ENCODE results near the gene HDAC4. TPM values are rescaled to one million over a fixed set of nuclear protein-coding genes. Genes with fewer than 3 reads are reported as not detected.

Gene HDAC4
- total and polyA plus RNA-seq, 9 of the 15 experiments (the other 6 are each of a cell fraction or from before 2014, with no cell fraction given) = 0.11 to 20.2 (median 4.0) TPM

DNA sequence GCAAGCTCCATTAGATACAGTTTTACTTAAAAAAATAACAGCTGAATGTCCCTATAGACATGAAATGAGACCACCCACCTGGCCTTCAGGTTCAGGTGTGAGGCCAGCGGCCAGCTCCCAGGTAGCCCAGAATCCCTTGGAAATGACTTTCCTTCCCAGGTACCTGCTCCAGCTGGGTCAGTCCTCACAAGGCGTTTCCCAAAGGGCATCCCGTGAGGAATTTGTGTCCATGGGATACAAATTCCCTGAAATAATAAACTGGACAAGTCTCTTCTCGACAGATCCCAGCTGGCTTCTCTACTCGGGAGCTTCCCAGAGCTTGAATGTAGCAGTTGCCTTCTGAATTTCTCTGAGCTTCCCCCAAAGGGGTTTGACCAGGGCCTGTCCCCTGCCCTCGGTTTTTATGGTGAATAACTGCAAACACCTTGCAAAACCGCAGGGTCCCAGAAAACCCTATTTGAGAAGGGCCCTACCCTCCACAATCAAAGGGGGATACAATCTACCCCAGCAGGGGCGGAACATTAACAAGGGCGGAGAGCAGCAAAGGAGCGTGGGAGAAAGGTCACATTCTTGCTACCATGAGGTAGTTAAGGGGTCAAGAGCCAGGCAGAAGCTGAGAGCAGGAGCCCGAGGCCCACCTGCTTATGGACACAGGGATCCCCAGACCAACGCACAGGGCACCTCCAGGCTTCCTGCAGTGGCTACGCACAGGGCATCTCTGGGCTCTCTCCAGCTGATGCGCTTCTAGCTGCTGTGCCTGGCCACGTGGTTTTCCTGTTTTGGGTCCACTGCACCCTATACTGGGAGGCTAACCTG is 107.7 kb downstream of the HDAC4 start:
- no peaks in the 10 kb centered on the region for H3K9me3 ChIP-seq (replicated peaks; ENCODE audit: control insufficient read depth, insufficient read depth, low read depth, low read length)
- ChIA-PET POLR2A (interaction anchor here (1.0 to 1.8 kb wide), 2 partner anchors 10 to 19 kb away, joined by 3 to 9 read pairs; no protein-coding TSS in a partner anchor), CTCF (ENCODE audit: low intra/inter-chr PET ratio) (no interaction called here)
- H4K20me1 ChIP-seq (replicated peaks; ENCODE audit: control insufficient read depth, insufficient read depth, low read length) = no peaks in the 10 kb centered on the region
- TF ChIP-seq ZNF347 (CRISPR knock-in tag; IDR thresholded peaks at IDR 0.05; ENCODE audit: low read depth) (no peak), GTF2F1 (IDR thresholded peaks at IDR 0.05; ENCODE audit: low read depth, low read length) (no peak), KLF6 (CRISPR knock-in tag; IDR thresholded peaks at IDR 0.05; ENCODE audit: borderline replicate concordance) (no peak)
- DNase-seq (ENCODE audit: extremely low read depth in 1 of 4, low spot score in 3 of 4) (no peak), ATAC-seq (no peak), FAIRE-seq (no peak)
- H3K4me1 ChIP-seq (replicated peaks in 1 of 2; ENCODE audit: control insufficient read depth in 2 of 2, insufficient read depth in 2 of 2, low read length in 2 of 2) = peaks cover 47 to 63% of the 10 kb centered on the region in 2 experiments; a peak in 4 of 5 replicates
- in situ Hi-C loops (cut with MboI) = no loop called here
- H3K9me1 ChIP-seq (ENCODE audit: control insufficient read depth, insufficient read depth, low read length) = no peaks in the 10 kb centered on the region
- no TSS peak for BruUV-seq (replicated peaks)
- peak overlapping the region in 1 of 2 experiments; percentile 75; a peak in 1 of 4 replicates for H3K9ac ChIP-seq (ENCODE audit: insufficient read depth in 1 of 2, low read depth in 2 of 2, low read length in 2 of 2)
- no peak overlapping the region for H3K4me3 ChIP-seq
- no peaks in the 10 kb centered on the region for H3K27me3 ChIP-seq (ENCODE audit: control insufficient read depth in 2 of 2, insufficient read depth in 2 of 2, low read length in 2 of 2)
- WGBS (ENCODE audit: insufficient coverage, low coverage, missing lambda C conversion rate) = 73% methylated on average over 11 of the region's 15 CpGs
- no peaks in the 10 kb centered on the region for H3K36me3 ChIP-seq (ENCODE audit: control insufficient read depth, insufficient read depth, low read length)
- H3K4me2 ChIP-seq (ENCODE audit: insufficient read depth, low read length) = no peak overlapping the region
- H3K27ac ChIP-seq (ENCODE audit: extremely low read depth, low read depth, low read length) = peak overlapping the region; percentile 84; the same call in 2 of the 3 replicates
- peaks cover 65% of the 10 kb centered on the region for H3K79me2 ChIP-seq (ENCODE audit: control insufficient read depth, insufficient read depth, low read length)
- H2AFZ ChIP-seq (ENCODE audit: low read depth, low read length) = no peak overlapping the region
- intact Hi-C loops (cut with micrococcal nuclease) = no loop called here

DNA sequence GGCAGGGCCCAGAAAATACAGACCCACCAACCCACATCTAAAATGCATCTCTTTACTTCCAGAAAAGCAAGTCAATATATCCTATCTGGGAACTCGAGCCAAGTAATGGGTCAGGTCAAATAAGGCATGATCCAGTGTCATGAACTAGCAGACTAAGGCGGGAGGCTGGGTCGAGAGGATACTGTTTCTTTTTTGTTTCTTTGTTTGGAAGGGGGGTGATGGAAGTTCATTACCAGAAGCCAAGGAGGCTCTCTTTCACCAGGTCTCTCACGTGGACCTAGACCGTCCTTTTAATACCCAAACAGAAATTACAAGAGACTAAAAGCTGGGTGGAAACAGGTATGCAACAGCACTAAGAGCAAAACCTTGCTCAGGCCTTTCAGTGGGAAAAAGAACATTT is 108.3 kb downstream of the HDAC4 start:
- BruUV-seq (replicated peaks) = no TSS peak
- ChIA-PET CTCF (ENCODE audit: low intra/inter-chr PET ratio) (no interaction called here), POLR2A (no interaction called here)
- Histone ChIP-seq H3K4me1 (replicated peaks in 1 of 2; ENCODE audit: control insufficient read depth in 2 of 2, insufficient read depth in 2 of 2, low read length in 2 of 2) (peaks cover 49 to 60% of the 10 kb centered on the region in 2 experiments; a peak in 4 of 5 replicates), H3K27ac (ENCODE audit: extremely low read depth, low read depth, low read length) (no peak overlapping the region), H3K27me3 (ENCODE audit: control insufficient read depth in 2 of 2, insufficient read depth in 2 of 2, low read length in 2 of 2) (no peaks in the 10 kb centered on the region), H3K9me3 (replicated peaks; ENCODE audit: control insufficient read depth, insufficient read depth, low read depth, low read length) (no peaks in the 10 kb centered on the region), H3K9ac (ENCODE audit: insufficient read depth in 1 of 2, low read depth in 2 of 2, low read length in 2 of 2) (0 out of 4 replicates have a peak overlapping the region, but pooled peaks of 1 of the 2 experiments have one; percentile 9), H3K36me3 (ENCODE audit: control insufficient read depth, insufficient read depth, low read length) (no peaks in the 10 kb centered on the region), H4K20me1 (replicated peaks; ENCODE audit: control insufficient read depth, insufficient read depth, low read length) (no peaks in the 10 kb centered on the region), H3K4me2 (ENCODE audit: insufficient read depth, low read length) (no peak overlapping the region), H2AFZ (ENCODE audit: low read depth, low read length) (no peak overlapping the region), H3K4me3 (no peak overlapping the region), H3K9me1 (ENCODE audit: control insufficient read depth, insufficient read depth, low read length) (no peaks in the 10 kb centered on the region), H3K79me2 (ENCODE audit: control insufficient read depth, insufficient read depth, low read length) (peaks cover 67% of the 10 kb centered on the region)
- whole genome bisulfite sequencing (ENCODE audit: insufficient coverage, low coverage, missing lambda C conversion rate) = 56% methylated on average over 5 of the region's 5 CpGs
- intact Hi-C loops (cut with micrococcal nuclease) (no loop called here), in situ Hi-C loops (cut with MboI) (no loop called here)
- ATAC-seq = no peak
- FAIRE-seq = no peak
- no peak for DNase-seq (ENCODE audit: extremely low read depth in 1 of 4, low spot score in 3 of 4)
- TF ChIP-seq CHD4 (IDR thresholded peaks at IDR 0.05; ENCODE audit: insufficient read depth, insufficient replicate concordance, low read depth, low read length, poor library complexity, severe bottlenecking) = no peak
- TF ChIP-seq SPI1 (IDR thresholded peaks at IDR 0.05; ENCODE audit: borderline replicate concordance, low read depth, low read length) = no peak
- TF ChIP-seq YBX1 (IDR thresholded peaks at IDR 0.05) = no peak
- TF ChIP-seq, protein P1, sequence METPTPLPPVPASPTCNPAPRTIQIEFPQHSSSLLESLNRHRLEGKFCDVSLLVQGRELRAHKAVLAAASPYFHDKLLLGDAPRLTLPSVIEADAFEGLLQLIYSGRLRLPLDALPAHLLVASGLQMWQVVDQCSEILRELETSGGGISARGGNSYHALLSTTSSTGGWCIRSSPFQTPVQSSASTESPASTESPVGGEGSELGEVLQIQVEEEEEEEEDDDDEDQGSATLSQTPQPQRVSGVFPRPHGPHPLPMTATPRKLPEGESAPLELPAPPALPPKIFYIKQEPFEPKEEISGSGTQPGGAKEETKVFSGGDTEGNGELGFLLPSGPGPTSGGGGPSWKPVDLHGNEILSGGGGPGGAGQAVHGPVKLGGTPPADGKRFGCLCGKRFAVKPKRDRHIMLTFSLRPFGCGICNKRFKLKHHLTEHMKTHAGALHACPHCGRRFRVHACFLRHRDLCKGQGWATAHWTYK (CRISPR knock-in tag; IDR thresholded peaks at IDR 0.05) = no peak
- TF ChIP-seq JUND (IDR thresholded peaks at IDR 0.05; ENCODE audit: borderline replicate concordance, low read depth, low read length) = no peak
- no peak for TF ChIP-seq JUND (tag; IDR thresholded peaks at IDR 0.05; ENCODE audit: borderline replicate concordance, low read depth, low read length)
- TF ChIP-seq PURB (CRISPR knock-in tag; IDR thresholded peaks at IDR 0.05; ENCODE audit: low read depth) = no peak
- TF ChIP-seq ZNF274 (IDR thresholded peaks at IDR 0.05; ENCODE audit: borderline replicate concordance, low read depth, low read length) = no peak
- no peak for TF ChIP-seq MCM2 (IDR thresholded peaks at IDR 0.05; ENCODE audit: low read depth)
- TF ChIP-seq, protein P2, sequence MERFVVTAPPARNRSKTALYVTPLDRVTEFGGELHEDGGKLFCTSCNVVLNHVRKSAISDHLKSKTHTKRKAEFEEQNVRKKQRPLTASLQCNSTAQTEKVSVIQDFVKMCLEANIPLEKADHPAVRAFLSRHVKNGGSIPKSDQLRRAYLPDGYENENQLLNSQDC (CRISPR knock-in tag; IDR thresholded peaks at IDR 0.05) = no peak
- TF ChIP-seq ZNF589 (CRISPR knock-in tag; IDR thresholded peaks at IDR 0.05; ENCODE audit: low read depth) = no peak
